HepG2 (cell line): Measurements from ENCODE around the gene PSRC1. TPM values are rescaled to one million over a fixed set of nuclear protein-coding genes. Genes with fewer than 3 reads are reported as not detected.

Experiments
- HNRNPLL ChIP-seq: fragments of 200-400 bp; formaldehyde crosslinking; IDR thresholded peaks from 2 replicates; pipeline ENCODE4 v1.6.1; 2017; ENCODE audit warnings: mild to moderate bottlenecking, low read depth, low read length; ENCODE audit not compliant: poor library complexity, severe bottlenecking
- PLSCR1 ChIP-seq: sonication (generic); formaldehyde crosslinking; IDR thresholded peaks from 2 replicates; pipeline ENCODE4 v1.5.0; 2020; ENCODE audit warnings: missing genetic modification reagents, mild to moderate bottlenecking, borderline replicate concordance
- REL ChIP-seq: sonication (generic); formaldehyde crosslinking; conservative IDR thresholded peaks from 2 replicates; pipeline ENCODE4 v1.8.0; 2022; ENCODE audit warnings: mild to moderate bottlenecking, missing genetic modification reagents, moderate library complexity
- SALL1 ChIP-seq: sonication (generic); formaldehyde crosslinking; IDR thresholded peaks from 2 replicates; pipeline ENCODE4 v1.8.0; 2022; ENCODE audit warnings: mild to moderate bottlenecking, missing genetic modification reagents
- ZNF20 ChIP-seq: sonication (generic); formaldehyde crosslinking; IDR thresholded peaks from 2 replicates; pipeline ENCODE4 v1.4.0; 2020; ENCODE audit warnings: mild to moderate bottlenecking, moderate library complexity, missing genetic modification reagents
- ZNF225 ChIP-seq: sonication (generic); formaldehyde crosslinking; IDR thresholded peaks from 2 replicates; pipeline ENCODE4 v1.4.0; 2020; ENCODE audit warnings: mild to moderate bottlenecking, missing genetic modification reagents
- ZNF609 ChIP-seq: sonication (generic); formaldehyde crosslinking; IDR thresholded peaks from 2 replicates; pipeline ENCODE4 v1.4.0; 2020; ENCODE audit warnings: mild to moderate bottlenecking, missing genetic modification reagents, borderline replicate concordance
- polyA plus RNA-seq, 8 experiments: library from polyadenylated mRNA; depleted of rRNA in 3 of 8; stranded (reverse) in 7 of 8; unstranded in 1 of 8; fragments of >200 nt; fragmentation: Illumina TruSeq in 4 of 8; extraction: Trizol in 4 of 8; gene quantifications; 2 replicates each; pipeline versions ENCODE4 v1.2.1 to v1.2.3, GENCODE V29; 2011 to 2016; ENCODE audit warnings: low read depth in 4 of 8, missing spikeins in 1 of 8, mixed read lengths in 1 of 8; ENCODE audit not compliant: insufficient read depth in 1 of 8
- total RNA-seq, 5 experiments: library from RNA; depleted of rRNA; stranded (reverse); fragments of >200 nt; fragmentation: Illumina TruSeq; extraction: Trizol; gene quantifications; 2 replicates each; pipeline ENCODE4 v1.2.3, GENCODE V29; 2016; ENCODE audit warnings: low read depth in 1 of 5
- TF ChIP-seq, protein P1 (sequence below): sonication (generic); formaldehyde crosslinking; IDR thresholded peaks from 2 replicates; pipeline ENCODE4 v1.4.0; 2020; ENCODE audit warnings: mild to moderate bottlenecking, missing genetic modification reagents
- TF ChIP-seq, protein P2 (sequence below): sonication (generic); formaldehyde crosslinking; IDR thresholded peaks from 2 replicates; pipeline ENCODE4 v1.5.0; 2020; ENCODE audit warnings: missing genetic modification reagents, mild to moderate bottlenecking, borderline replicate concordance
- TF ChIP-seq, protein P3 (sequence below): IDR thresholded peaks from 2 replicates; pipeline ENCODE4 v1.6.1; 2016; ENCODE audit warnings: control low read depth
- TF ChIP-seq, protein P4 (sequence below): IDR thresholded peaks from 2 replicates; pipeline ENCODE4 v1.6.1; 2016; ENCODE audit warnings: missing compliant biosample characterization, missing genetic modification reagents, borderline replicate concordance

The PSRC1 gene
- total and polyA plus RNA-seq, 2 of the 13 experiments (the other 11 are each of a cell fraction or from before 2014, with no cell fraction given): 28.6 to 30.3 TPM

DNA sequence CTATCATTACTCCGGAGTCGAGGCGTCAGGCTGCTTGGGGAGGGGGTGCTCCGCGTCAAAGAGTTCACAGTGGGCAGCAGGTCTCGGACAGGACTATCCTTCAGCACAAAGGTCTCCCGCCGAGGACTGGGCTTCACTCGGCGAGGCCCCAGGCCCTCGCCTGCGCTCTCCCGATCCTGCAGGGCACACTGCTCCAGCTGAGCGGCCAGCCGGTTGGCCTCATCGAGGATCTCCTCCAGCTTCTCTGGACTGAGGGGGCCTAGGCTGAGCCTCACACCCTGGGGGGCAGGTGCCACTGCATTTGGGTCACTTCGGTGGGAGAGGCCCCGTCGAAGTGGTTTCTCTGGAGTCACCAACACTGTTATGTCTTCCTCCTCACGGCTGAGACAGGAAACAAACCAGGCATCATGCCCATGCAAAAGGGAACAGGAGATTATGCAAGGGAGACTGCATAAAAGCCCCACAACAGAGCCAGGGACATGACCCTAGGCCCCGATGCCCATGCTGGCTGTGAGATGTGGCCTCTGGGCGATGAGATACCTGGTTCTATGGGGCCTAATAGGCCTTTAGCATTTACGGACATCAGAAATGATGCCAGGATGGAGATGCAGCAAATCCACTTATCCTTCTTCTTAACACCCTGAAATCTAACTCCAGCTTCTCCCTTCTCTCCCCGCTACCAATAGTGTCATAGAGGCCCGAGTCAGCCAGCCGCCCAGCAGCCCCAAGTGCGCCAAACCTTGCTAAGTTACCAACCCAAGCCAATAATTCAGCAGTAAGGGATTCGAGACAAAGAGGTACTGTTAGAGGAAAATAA lies 1.1 kb downstream of the PSRC1 start (continued):
- TF ChIP-seq ZNF609 (no peak), ZNF225 (CRISPR knock-in tag) (no peak), ZNF20 (CRISPR knock-in tag) (no peak), PLSCR1 (CRISPR knock-in tag) (no peak), REL (CRISPR knock-in tag) (no peak), SALL1 (CRISPR knock-in tag) (no peak), HNRNPLL (no peak)
- TF ChIP-seq, protein P1, sequence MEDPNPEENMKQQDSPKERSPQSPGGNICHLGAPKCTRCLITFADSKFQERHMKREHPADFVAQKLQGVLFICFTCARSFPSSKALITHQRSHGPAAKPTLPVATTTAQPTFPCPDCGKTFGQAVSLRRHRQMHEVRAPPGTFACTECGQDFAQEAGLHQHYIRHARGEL (CRISPR knock-in tag): no peak
- TF ChIP-seq, protein P2, sequence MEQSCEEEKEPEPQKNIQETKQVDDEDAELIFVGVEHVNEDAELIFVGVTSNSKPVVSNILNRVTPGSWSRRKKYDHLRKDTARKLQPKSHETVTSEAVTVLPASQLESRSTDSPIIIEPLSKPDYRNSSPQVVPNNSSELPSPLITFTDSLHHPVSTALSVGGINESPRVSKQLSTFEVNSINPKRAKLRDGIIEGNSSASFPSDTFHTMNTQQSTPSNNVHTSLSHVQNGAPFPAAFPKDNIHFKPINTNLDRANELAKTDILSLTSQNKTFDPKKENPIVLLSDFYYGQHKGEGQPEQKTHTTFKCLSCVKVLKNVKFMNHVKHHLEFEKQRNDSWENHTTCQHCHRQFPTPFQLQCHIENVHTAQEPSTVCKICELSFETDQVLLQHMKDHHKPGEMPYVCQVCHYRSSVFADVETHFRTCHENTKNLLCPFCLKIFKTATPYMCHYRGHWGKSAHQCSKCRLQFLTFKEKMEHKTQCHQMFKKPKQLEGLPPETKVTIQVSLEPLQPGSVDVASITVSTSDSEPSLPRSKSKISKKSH (CRISPR knock-in tag): 0 out of 2 replicates have a peak, but pooled peaks have one; percentile 29
- TF ChIP-seq, protein P3, sequence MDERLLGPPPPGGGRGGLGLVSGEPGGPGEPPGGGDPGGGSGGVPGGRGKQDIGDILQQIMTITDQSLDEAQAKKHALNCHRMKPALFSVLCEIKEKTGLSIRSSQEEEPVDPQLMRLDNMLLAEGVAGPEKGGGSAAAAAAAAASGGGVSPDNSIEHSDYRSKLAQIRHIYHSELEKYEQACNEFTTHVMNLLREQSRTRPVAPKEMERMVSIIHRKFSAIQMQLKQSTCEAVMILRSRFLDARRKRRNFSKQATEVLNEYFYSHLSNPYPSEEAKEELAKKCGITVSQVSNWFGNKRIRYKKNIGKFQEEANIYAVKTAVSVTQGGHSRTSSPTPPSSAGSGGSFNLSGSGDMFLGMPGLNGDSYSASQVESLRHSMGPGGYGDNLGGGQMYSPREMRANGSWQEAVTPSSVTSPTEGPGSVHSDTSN (CRISPR knock-in tag): no peak
- TF ChIP-seq, protein P4, sequence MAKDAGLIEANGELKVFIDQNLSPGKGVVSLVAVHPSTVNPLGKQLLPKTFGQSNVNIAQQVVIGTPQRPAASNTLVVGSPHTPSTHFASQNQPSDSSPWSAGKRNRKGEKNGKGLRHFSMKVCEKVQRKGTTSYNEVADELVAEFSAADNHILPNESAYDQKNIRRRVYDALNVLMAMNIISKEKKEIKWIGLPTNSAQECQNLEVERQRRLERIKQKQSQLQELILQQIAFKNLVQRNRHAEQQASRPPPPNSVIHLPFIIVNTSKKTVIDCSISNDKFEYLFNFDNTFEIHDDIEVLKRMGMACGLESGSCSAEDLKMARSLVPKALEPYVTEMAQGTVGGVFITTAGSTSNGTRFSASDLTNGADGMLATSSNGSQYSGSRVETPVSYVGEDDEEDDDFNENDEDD: no peak
